HG03066 (cell line): ENCODE measurements around the gene CHTOP.
"Not testable (repeated sequence)": the region's sequence is repeated elsewhere in the genome, so short reads cannot be mapped to it uniquely, and the experiment has no call there.

Source experiments
- ATAC-seq: cut with Tn5 transposase; IDR thresholded peaks from one replicate; pipeline ENCODE4 v1.9.1; 2021; ENCODE audit warnings: low read depth; ENCODE audit not compliant: unreplicated experiment

CHTOP gene

GRCh38 chr1:153658400-153659174, 24.7 kb downstream of the CHTOP start, which contains the start of gene SNAPIN:
SNAPIN (plus strand) TSS chr1:153658703; CDS start chr1:153658744, 41 bp downstream.
- peak; percentile 83 for ATAC-seq

- no peak for ATAC-seq
Measured at GRCh38 chr1:153659175-153659534, 25.3 kb downstream of the CHTOP start.

- ATAC-seq: no peak
Measured at GRCh38 chr1:153659656-153660055, 25.8 kb downstream of the CHTOP start.

DNA sequence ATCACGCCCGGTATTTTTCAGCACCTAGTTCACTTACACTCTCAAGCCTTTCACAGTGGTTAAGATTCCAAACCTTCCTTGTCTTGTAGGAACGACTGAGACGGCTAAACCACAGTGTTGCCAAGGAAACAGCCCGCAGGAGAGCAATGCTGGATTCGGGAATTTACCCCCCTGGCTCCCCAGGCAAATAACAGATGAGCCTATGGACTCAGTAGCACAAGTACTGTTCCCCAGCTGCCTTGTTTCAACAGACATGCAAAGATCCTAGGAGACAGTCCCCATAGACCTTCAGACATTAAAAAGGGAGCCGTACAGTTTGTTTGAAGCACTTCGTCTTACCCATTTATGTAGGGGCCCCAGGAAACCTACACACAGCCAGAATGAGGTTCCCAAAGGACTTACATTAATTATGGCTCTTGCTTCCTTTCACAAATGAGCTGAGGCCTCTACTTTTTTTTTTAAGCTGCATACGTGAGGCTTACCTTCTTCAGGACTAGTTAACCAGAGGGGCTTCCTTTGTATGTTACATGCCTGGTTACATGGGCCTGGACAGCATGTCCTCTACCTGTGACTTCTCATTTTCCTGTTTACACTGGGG, 27.3 kb downstream of the CHTOP start:
- no peak for ATAC-seq

DNA sequence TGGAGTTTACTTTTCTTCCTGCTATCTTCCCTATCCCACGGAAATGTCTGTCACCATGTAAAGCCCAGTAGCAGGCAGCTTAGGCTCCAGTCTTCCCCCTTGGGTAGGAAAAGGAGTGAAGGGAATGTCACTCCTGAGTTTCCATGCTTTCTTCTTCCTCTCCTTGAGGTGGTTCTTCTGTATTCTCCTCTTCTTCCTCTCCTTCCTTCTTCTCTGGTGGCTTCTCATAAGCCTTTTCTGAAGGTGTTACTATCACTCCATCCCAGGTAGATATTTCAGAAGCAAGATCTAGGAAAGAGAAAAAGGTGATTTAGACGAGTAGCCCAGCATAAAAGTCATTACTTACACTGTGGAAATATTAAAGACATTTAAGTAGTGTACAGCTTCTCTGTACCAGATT, 28.4 kb downstream of the CHTOP start:
- no peak for ATAC-seq

DNA sequence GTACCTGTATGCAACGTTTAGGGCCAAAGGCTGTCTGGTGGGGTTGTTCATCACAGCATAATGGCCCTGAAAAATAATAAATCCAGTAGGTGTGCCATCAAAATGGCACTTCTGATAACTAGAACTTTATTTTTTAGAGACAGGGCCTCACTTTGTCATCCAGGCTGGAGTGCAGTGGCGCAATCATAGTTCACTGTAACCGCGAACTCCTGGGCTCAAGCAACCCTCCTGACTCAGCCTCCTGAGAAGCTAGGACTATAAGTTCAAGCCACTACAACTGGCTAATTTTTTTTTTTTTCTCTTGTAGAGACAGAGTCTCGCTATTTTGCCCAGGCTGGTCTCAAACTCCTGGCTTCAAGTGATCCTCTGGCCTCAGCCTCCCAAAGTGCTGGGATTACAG, 29.3 kb downstream of the CHTOP start:
- ATAC-seq: no peak

GRCh38 chr1:153667439-153667838, 33.6 kb downstream of the CHTOP start:
- ATAC-seq: no peak

GRCh38 chr1:153668672-153669071, 34.8 kb downstream of the CHTOP start:
- ATAC-seq: not testable (repeated sequence)

GRCh38 chr1:153669606-153670005, 35.7 kb downstream of the CHTOP start:
- no peak for ATAC-seq

GRCh38 chr1:153670257-153670858, 36.5 kb downstream of the CHTOP start:
- ATAC-seq: no peak

DNA sequence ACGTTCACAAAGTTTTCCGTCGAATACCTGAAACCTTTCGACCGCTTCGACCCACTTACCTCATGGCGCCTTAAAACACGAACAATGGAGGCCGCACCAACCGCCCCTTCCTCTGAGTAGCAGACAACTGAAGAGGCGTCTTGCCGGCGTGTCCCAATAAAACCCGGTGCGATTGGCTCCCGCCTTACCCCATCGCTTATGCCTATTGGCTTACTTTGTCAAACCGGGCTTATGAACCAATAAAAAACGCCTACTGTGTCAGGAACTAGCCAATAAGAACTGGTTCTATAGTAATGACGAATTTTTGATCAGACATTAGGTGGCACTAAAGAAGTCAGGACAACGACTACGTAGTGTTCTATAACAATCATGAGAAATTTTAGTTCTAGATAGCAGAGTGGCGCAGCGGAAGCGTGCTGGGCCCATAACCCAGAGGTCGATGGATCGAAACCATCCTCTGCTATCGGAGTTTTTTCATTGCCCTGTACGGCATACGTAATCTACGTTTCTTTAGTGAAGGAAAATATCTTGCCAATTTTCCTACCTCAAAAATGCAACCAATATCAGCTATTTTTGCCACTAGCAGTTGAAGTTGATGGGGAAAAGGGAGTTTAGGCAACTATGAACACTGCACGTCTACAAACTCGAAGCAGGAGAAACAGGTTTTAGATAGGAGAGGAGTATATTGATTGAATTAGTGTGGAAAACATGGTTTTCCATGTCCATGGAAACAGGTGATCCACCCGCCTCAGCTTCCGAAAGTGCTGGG, 37.2 kb downstream of the CHTOP start, which contains the start of gene ILF2:
Gene ILF2, minus strand, starts transcription at position 135 of the 769 bp plus-strand sequence. Its CDS starts 71 bp downstream, at position 64.
- ATAC-seq: peak; percentile 97

DNA sequence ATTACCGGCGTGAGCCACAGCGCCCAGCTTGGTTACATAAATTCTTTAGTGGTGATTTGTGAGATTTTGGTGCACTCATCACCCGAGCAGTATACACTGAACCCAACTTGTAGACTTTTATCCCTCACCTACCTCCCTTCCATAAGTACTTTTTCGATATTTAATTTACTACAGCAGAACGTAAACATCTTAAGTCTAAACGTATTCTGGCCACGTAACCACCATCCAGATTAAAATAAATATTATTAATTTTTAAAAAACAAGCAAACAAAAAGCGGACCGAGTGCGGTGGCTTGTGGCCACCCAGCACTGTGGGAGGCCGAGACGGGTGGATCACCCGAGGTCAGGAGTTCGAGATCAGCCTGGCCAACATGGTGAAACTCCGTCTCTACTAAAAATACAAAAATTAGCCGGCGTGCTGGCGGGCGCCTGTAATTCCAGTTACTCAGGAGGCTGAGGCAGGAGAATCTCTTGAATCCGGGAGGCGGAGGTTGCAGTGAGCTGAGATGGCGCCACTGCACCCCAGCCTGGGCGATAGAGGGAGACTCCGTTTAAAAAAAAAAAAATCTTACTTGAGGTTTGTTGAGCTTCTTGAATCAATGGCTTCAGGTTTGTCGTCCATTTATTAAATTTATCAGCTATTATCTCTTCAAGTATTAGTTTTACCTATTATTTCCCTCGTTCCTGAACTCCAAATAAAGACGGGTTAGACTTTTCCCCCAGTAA, 37.9 kb downstream of the CHTOP start:
- ATAC-seq: peak; percentile 17

GRCh38 chr1:153673511-153673910, 39.6 kb downstream of the CHTOP start:
- no peak for ATAC-seq

- no peak for ATAC-seq
Measured at GRCh38 chr1:153677718-153678518, 44.1 kb downstream of the CHTOP start.

DNA sequence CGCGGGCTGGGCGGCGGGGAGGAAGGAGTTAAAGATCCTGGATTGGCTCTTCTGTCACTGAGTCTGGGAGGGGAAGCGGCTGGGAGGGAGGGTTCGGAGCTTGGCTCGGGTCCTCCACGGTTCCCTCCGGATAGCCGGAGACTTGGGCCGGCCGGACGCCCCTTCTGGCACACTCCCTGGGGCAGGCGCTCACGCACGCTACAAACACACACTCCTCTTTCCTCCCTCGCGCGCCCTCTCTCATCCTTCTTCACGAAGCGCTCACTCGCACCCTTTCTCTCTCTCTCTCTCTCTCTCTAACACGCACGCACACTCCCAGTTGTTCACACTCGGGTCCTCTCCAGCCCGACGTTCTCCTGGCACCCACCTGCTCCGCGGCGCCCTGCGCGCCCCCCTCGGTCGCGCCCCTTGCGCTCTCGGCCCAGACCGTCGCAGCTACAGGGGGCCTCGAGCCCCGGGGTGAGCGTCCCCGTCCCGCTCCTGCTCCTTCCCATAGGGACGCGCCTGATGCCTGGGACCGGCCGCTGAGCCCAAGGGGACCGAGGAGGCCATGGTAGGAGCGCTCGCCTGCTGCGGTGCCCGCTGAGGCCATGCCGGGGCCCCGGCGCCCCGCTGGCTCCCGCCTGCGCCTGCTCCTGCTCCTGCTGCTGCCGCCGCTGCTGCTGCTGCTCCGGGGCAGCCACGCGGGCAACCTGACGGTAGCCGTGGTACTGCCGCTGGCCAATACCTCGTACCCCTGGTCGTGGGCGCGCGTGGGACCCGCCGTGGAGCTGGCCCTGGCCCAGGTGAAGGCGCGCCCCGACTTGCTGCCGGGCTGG, 44.9 kb downstream of the CHTOP start, which contains the start of gene NPR1:
Gene NPR1, plus strand, starts transcription at position 170 of the 818 bp plus-strand sequence. Its CDS starts 421 bp downstream, at position 591.
- ATAC-seq: no peak

GRCh38 chr1:153679337-153680119, 45.7 kb downstream of the CHTOP start:
- ATAC-seq: no peak

GRCh38 chr1:153680120-153680403, 46.2 kb downstream of the CHTOP start:
- no peak for ATAC-seq

- ATAC-seq: no peak
Measured at GRCh38 chr1:153682730-153683129, 48.9 kb downstream of the CHTOP start.
